Neural cell (in vitro differentiated cells): ENCODE measurements around the gene RSPRY1. TPM values are rescaled to one million over a fixed set of nuclear protein-coding genes. Genes with fewer than 3 reads are reported as not detected.

Experiments used
- H2AFZ ChIP-seq: fragments of 200-600, 300-800 bp; sonication (generic), shearing (Covaris generic); 2 replicates; pipeline ENCODE4 v1.6.0; 2014; ENCODE audit warnings: low read depth, mild to moderate bottlenecking, antibody characterized with exemption, low read length, moderate library complexity
- H3F3A ChIP-seq: fragments of 200-600 bp; shearing (Covaris generic); 2 replicates; pipeline ENCODE4 v1.6.1; 2016; ENCODE audit warnings: mild to moderate bottlenecking, moderate library complexity, mixed read lengths, antibody characterized with exemption, low read length; ENCODE audit not compliant: insufficient read depth, poor library complexity, severe bottlenecking
- H3K27ac ChIP-seq: fragments of 200-600, 300-800 bp; sonication (generic), shearing (Covaris generic); 2 replicates; pipeline ENCODE4 v1.5.1; 2014; ENCODE audit warnings: mild to moderate bottlenecking, low read length, moderate library complexity
- H3K27me3 ChIP-seq: fragments of 300-800, 200-600 bp; sonication (generic), shearing (Covaris generic); 2 replicates; pipeline ENCODE4 v1.6.0; 2014; ENCODE audit warnings: mild to moderate bottlenecking, low read depth, low read length, moderate library complexity; ENCODE audit not compliant: insufficient read depth
- H3K36me3 ChIP-seq: fragments of 300-800, 200-600 bp; sonication (generic), shearing (Covaris generic); 2 replicates; pipeline ENCODE4 v1.5.1; 2014; ENCODE audit warnings: mild to moderate bottlenecking, antibody characterized with exemption, low read length, moderate library complexity; ENCODE audit not compliant: insufficient read depth
- H3K4me2 ChIP-seq: fragments of 300-800, 200-600 bp; sonication (generic), shearing (Covaris generic); 2 replicates; pipeline ENCODE4 v1.6.0; 2014; ENCODE audit warnings: mild to moderate bottlenecking, low read length
- H3K4me3 ChIP-seq: fragments of 300-800, 200-600 bp; sonication (generic), shearing (Covaris generic); 2 replicates; pipeline ENCODE4 v1.5.1; 2014; ENCODE audit warnings: mild to moderate bottlenecking, low read length, moderate library complexity
- H3K79me2 ChIP-seq: fragments of 200-600 bp; shearing (Covaris generic); replicated peaks from 2 replicates; pipeline ENCODE4 v1.6.0; 2014; ENCODE audit warnings: mild to moderate bottlenecking, low read length, moderate library complexity; ENCODE audit not compliant: insufficient read depth
- H3K9ac ChIP-seq: fragments of 300-800, 200-600 bp; sonication (generic), shearing (Covaris generic); 2 replicates; pipeline ENCODE4 v1.6.1; 2016; ENCODE audit warnings: mild to moderate bottlenecking, low read length, mixed read lengths
- H3K9me2 ChIP-seq: fragments of 200-600 bp; shearing (Covaris generic); 2 replicates; pipeline ENCODE4 v1.6.1; 2016; ENCODE audit warnings: mild to moderate bottlenecking, low read length, mixed read lengths; ENCODE audit not compliant: insufficient read depth
- H3K9me3 ChIP-seq: fragments of 200-600, 300-800 bp; sonication (generic), shearing (Covaris generic); 2 replicates; pipeline ENCODE4 v1.6.1; 2016; ENCODE audit warnings: mild to moderate bottlenecking, mixed run types, low read length, moderate library complexity, mixed read lengths
- H4K20me1 ChIP-seq: fragments of 200-600 bp; shearing (Covaris generic); 2 replicates; pipeline ENCODE4 v1.6.1; 2016; ENCODE audit warnings: mild to moderate bottlenecking, mixed run types; ENCODE audit not compliant: insufficient read depth
- CTCF ChIP-seq: fragments of 450-650 bp; IDR thresholded peaks from 2 replicates; pipeline ENCODE4 v1.5.1; 2014; ENCODE audit warnings: antibody characterized with exemption, mild to moderate bottlenecking, moderate library complexity; ENCODE audit not compliant: poor library complexity, severe bottlenecking
- EP300 ChIP-seq: fragments of 450-650 bp; conservative IDR thresholded peaks from 2 replicates; pipeline ENCODE4 v1.6.1; 2014; ENCODE audit warnings: antibody characterized with exemption, mild to moderate bottlenecking, moderate library complexity; ENCODE audit not compliant: poor library complexity, severe bottlenecking
- EZH2 ChIP-seq: fragments of 200-600, 300-800 bp; shearing (Covaris generic), sonication (generic); IDR thresholded peaks from 2 replicates; pipeline ENCODE4 v1.6.1; 2014; ENCODE audit warnings: antibody characterized with exemption, low read length, borderline replicate concordance, mild to moderate bottlenecking; ENCODE audit not compliant: insufficient read depth, poor library complexity, severe bottlenecking
- MXI1 ChIP-seq: fragments of 450-650 bp; conservative IDR thresholded peaks from 2 replicates; pipeline ENCODE4 v1.6.1; 2014; ENCODE audit warnings: antibody characterized with exemption, mild to moderate bottlenecking; ENCODE audit not compliant: poor library complexity, severe bottlenecking
- POLR2AphosphoS5 ChIP-seq: IDR thresholded peaks from 2 replicates; pipeline ENCODE4 v1.6.1; 2012
- RAD21 ChIP-seq: fragments of 450-650 bp; conservative IDR thresholded peaks from 2 replicates; pipeline ENCODE4 v1.6.1; 2014; ENCODE audit warnings: antibody characterized with exemption, mild to moderate bottlenecking, moderate library complexity
- REST ChIP-seq: IDR thresholded peaks from 2 replicates; pipeline ENCODE4 v1.6.1; 2012; ENCODE audit warnings: borderline replicate concordance
- SMC3 ChIP-seq: fragments of 450-650 bp; conservative IDR thresholded peaks from 2 replicates; pipeline ENCODE4 v1.6.1; 2014; ENCODE audit warnings: antibody characterized with exemption, mild to moderate bottlenecking, moderate library complexity; ENCODE audit not compliant: poor library complexity
- TAF1 ChIP-seq: IDR thresholded peaks from 2 replicates; pipeline ENCODE4 v1.6.1; 2012; ENCODE audit warnings: low read depth
- polyA plus RNA-seq: library from polyadenylated mRNA; depleted of rRNA; stranded (reverse); fragments of >200 nt; gene quantifications from 2 replicates; pipeline ENCODE4 v1.2.3, GENCODE V29; 2014

RSPRY1 gene
- polyA plus RNA-seq, 1 donor from 2014 or later = 62.0 TPM

- no peaks in the 10 kb centered on the region for H3K9me3 ChIP-seq
- H3K9me2 ChIP-seq = no peaks in the 10 kb centered on the region
- no peaks in the 10 kb centered on the region for H3K79me2 ChIP-seq
- H3F3A ChIP-seq = no peaks in the 10 kb centered on the region
- no peak overlapping the region for H3K9ac ChIP-seq
- no peaks in the 10 kb centered on the region for H3K36me3 ChIP-seq
- no peak overlapping the region for H3K4me2 ChIP-seq
- no peaks in the 10 kb centered on the region for H3K27me3 ChIP-seq
- H4K20me1 ChIP-seq = no peaks in the 10 kb centered on the region
- TF ChIP-seq POLR2AphosphoS5 (no peak), EP300 (no peak), EZH2 (no peak)
- H3K27ac ChIP-seq = no peak overlapping the region
- no peak overlapping the region for H3K4me3 ChIP-seq
- no peak overlapping the region for H2AFZ ChIP-seq
These were observed 35.3 kb upstream of the RSPRY1 start for GRCh38 chr16:57150682-57151330.

- no peak for TF ChIP-seq MXI1
- TF ChIP-seq REST = no peak
- Histone ChIP-seq H3K9ac (no peak overlapping the region), H3K4me2 (no peak overlapping the region), H3K9me2 (no peaks in the 10 kb centered on the region), H3K36me3 (no peaks in the 10 kb centered on the region), H4K20me1 (no peaks in the 10 kb centered on the region), H3K9me3 (no peaks in the 10 kb centered on the region), H3K79me2 (no peaks in the 10 kb centered on the region), H3K4me3 (no peak overlapping the region), H3F3A (no peaks in the 10 kb centered on the region), H3K27ac (no peak overlapping the region), H3K27me3 (no peaks in the 10 kb centered on the region), H2AFZ (no peak overlapping the region)
These were observed 34.8 kb upstream of the RSPRY1 start for GRCh38 chr16:57151369-57151768.

- no peak overlapping the region for H2AFZ ChIP-seq
- H4K20me1 ChIP-seq = no peaks in the 10 kb centered on the region
- H3K27me3 ChIP-seq = no peaks in the 10 kb centered on the region
- H3K9me2 ChIP-seq = no peaks in the 10 kb centered on the region
- H3K36me3 ChIP-seq = peaks cover 3% of the 10 kb centered on the region
- no peak overlapping the region for H3K27ac ChIP-seq
- no peaks in the 10 kb centered on the region for H3K9me3 ChIP-seq
- H3K9ac ChIP-seq = no peak overlapping the region
- no peaks in the 10 kb centered on the region for H3F3A ChIP-seq
- H3K4me2 ChIP-seq = no peak overlapping the region
- TF ChIP-seq MXI1 (no peak), RAD21 (no peak), TAF1 (no peak), EZH2 (no peak), EP300 (no peak), REST (no peak), CTCF (no peak), SMC3 (no peak), POLR2AphosphoS5 (no peak)
- H3K4me3 ChIP-seq = no peak overlapping the region
- no peaks in the 10 kb centered on the region for H3K79me2 ChIP-seq
These were observed 33.7 kb upstream of the RSPRY1 start for GRCh38 chr16:57152096-57153093.
